HG03108 (cell line): ENCODE results near the gene ZNF577.
A peak's percentile ranks its signal among the peaks of the same experiment; 100 is the strongest.
"Not testable (repeated sequence)": the region's sequence is repeated elsewhere in the genome, so short reads cannot be mapped to it uniquely, and the experiment has no call there.

Experiments
- ATAC-seq: cut with Tn5 transposase; IDR thresholded peaks from one replicate; pipeline ENCODE4 v1.9.1; 2021; ENCODE audit warnings: moderate library complexity; ENCODE audit not compliant: unreplicated experiment

Gene ZNF577

GRCh38 chr19:51887522-51888498 lies at the start of gene ZNF577:
Gene ZNF577, minus strand, starts transcription at chr19:51887951. Its CDS starts 7,569 bp downstream, at chr19:51880382.
- ATAC-seq = no peak

GRCh38 chr19:51931921-51932320 lies 44.2 kb upstream of the ZNF577 start:
- no peak for ATAC-seq

GRCh38 chr19:51927859-51928258 lies 40.1 kb upstream of the ZNF577 start:
- no peak for ATAC-seq

- peak; percentile 72 for ATAC-seq
Observed at GRCh38 chr19:51926784-51927741, 39.3 kb upstream of the ZNF577 start, which contains the start of gene ZNF613. Gene ZNF613, plus strand, starts transcription at chr19:51927472. Its CDS starts 8,749 bp downstream, at chr19:51936221.

GRCh38 chr19:51926426-51926783 lies 38.7 kb upstream of the ZNF577 start:
- ATAC-seq = no peak

GRCh38 chr19:51921949-51922348 lies 34.2 kb upstream of the ZNF577 start:
- no peak for ATAC-seq

- ATAC-seq = no peak
Observed at GRCh38 chr19:51919606-51920005, 31.9 kb upstream of the ZNF577 start.

GRCh38 chr19:51916167-51916566 lies 28.4 kb upstream of the ZNF577 start:
- no peak for ATAC-seq

GRCh38 chr19:51915324-51915867 lies 27.6 kb upstream of the ZNF577 start:
- ATAC-seq = no peak

- ATAC-seq = not testable (repeated sequence)
Observed at GRCh38 chr19:51907981-51908380, 20.2 kb upstream of the ZNF577 start.

GRCh38 chr19:51906108-51906507 lies 18.4 kb upstream of the ZNF577 start:
- ATAC-seq = not testable (repeated sequence)

GRCh38 chr19:51905639-51906038 lies 17.9 kb upstream of the ZNF577 start:
- not testable (repeated sequence) for ATAC-seq

- ATAC-seq = no peak
Observed at GRCh38 chr19:51905206-51905605, 17.5 kb upstream of the ZNF577 start.

- peak; percentile 91 for ATAC-seq
Observed at GRCh38 chr19:51904331-51905165, 16.8 kb upstream of the ZNF577 start, which contains the start of gene ZNF649. Gene ZNF649, minus strand, starts transcription at chr19:51905017. Its CDS starts 4,910 bp downstream, at chr19:51900107.

- no peak for ATAC-seq
Observed at GRCh38 chr19:51903192-51903591, 15.4 kb upstream of the ZNF577 start.

- no peak for ATAC-seq
Observed at GRCh38 chr19:51901860-51902259, 14.1 kb upstream of the ZNF577 start.

GRCh38 chr19:51891193-51891747 lies 3.5 kb upstream of the ZNF577 start:
- ATAC-seq = no peak

- no peak for ATAC-seq
Observed at GRCh38 chr19:51889934-51890333, 2.2 kb upstream of the ZNF577 start.

GRCh38 chr19:51884713-51885112 lies 3.0 kb downstream of the ZNF577 start:
- ATAC-seq = no peak

- ATAC-seq = no peak
Observed at GRCh38 chr19:51882518-51882917, 5.2 kb downstream of the ZNF577 start.
